HCT116 (cell line): Measurements from ENCODE around the gene WDR74. TPM values are rescaled to one million over a fixed set of nuclear protein-coding genes. Genes with fewer than 3 reads are reported as not detected.

Experiments
- ATAC-seq: fragments of 200-7000 bp; cut with Tn5 transposase; 2 replicates; pipeline ENCODE4 v1.9.1; 2020; ENCODE audit warnings: mild to moderate bottlenecking, moderate library complexity
- BruUV-seq: library from RNA; stranded (reverse); fragments of 400-500 nt; replicated peaks from 2 replicates; lab custom pipeline; 2021; lab: Mats Ljungman, UMichigan
- CTCF ChIA-PET: fragments of 300-600 bp; sonication (Branson Sonifier 250); formaldehyde crosslinking; loops from one replicate; lab custom pipeline; 2021; ENCODE audit warnings: antibody characterized with exemption; lab: Charles Lee
- POLR2A ChIA-PET: fragments of 300-600, 350-600 bp; sonication (Branson Sonifier 250); formaldehyde crosslinking; loops from one replicate; lab custom pipeline; 2021; ENCODE audit warnings: antibody characterized with exemption; lab: Charles Lee
- RAD21 ChIA-PET, 2 experiments: fragments of 300-600 bp; sonication (Branson Sonifier 250); formaldehyde crosslinking; loops; one replicate each; lab custom pipeline; 2023; ENCODE audit warnings: low total read pairs in 2 of 2; ENCODE audit not compliant: uncharacterized antibody in 2 of 2, unreplicated experiment in 2 of 2, low non-redundant PET in 1 of 2; lab: Charles Lee
- DNase-seq: peaks from one replicate; pipeline ENCODE4 v3.0.0-alpha.2; 2010; ENCODE audit warnings: low read depth, low spot score
- H2AFZ ChIP-seq: fragments of 200-600 bp; shearing (Covaris generic), sonication (generic); 2 replicates; pipeline ENCODE4 v1.6.1; 2017; ENCODE audit warnings: low read depth, mixed run types, mixed read lengths, antibody characterized with exemption, low read length; ENCODE audit not compliant: poor library complexity, severe bottlenecking
- H3K27ac ChIP-seq: 2 replicates; pipeline ENCODE4 v1.5.1; 2012; ENCODE audit warnings: low read depth, low read length
- H3K27me3 ChIP-seq: fragments of 200-600 bp; sonication (generic); 2 replicates; pipeline ENCODE4 v1.6.1; 2016; ENCODE audit warnings: mixed run types, low read length, mixed read lengths; ENCODE audit not compliant: insufficient read depth
- H3K36me3 ChIP-seq, 2 experiments: fragments of 200-500 bp in 1 of 2; fragments of 200-600 bp in 1 of 2; sonication (Bioruptor generic) in 1 of 2; sonication (generic) in 1 of 2; 2 replicates each; pipeline versions ENCODE4 v1.5.1 to v1.6.1; 2014 to 2016; ENCODE audit warnings: low read length in 2 of 2, inconsistent platforms in 1 of 2, mixed read lengths in 1 of 2, mixed run types in 1 of 2; ENCODE audit not compliant: insufficient read depth in 2 of 2, control insufficient read depth in 1 of 2
- H3K4me1 ChIP-seq, 2 experiments: fragments of 200-600 bp in 1 of 2; sonication (generic) in 1 of 2; 2 replicates each; pipeline versions ENCODE4 v1.5.1 to v1.6.1; 2012 to 2017; ENCODE audit warnings: low read length in 2 of 2, inconsistent platforms in 1 of 2, mild to moderate bottlenecking in 1 of 2, mixed read lengths in 1 of 2, mixed run types in 1 of 2, moderate library complexity in 1 of 2; ENCODE audit not compliant: insufficient read depth in 2 of 2, control insufficient read depth in 1 of 2
- H3K4me2 ChIP-seq: fragments of 200-600 bp; sonication (generic); 2 replicates; pipeline ENCODE4 v1.6.1; 2017; ENCODE audit warnings: mixed run types, low read length, mixed read lengths
- H3K4me3 ChIP-seq, 2 experiments: fragments of 200-600 bp in 1 of 2; sonication (generic) in 1 of 2; replicated peaks in 1 of 2; 2 replicates each; pipeline ENCODE4 v1.5.1; 2011 to 2016; ENCODE audit warnings: low read length in 2 of 2, control low read depth in 1 of 2, low read depth in 1 of 2, mild to moderate bottlenecking in 1 of 2, mixed read lengths in 1 of 2, mixed run types in 1 of 2
- H3K79me2 ChIP-seq: fragments of 200-600 bp; sonication (generic); 2 replicates; pipeline ENCODE4 v1.6.1; 2017; ENCODE audit warnings: mild to moderate bottlenecking, mixed run types, low read length, moderate library complexity, mixed read lengths; ENCODE audit not compliant: insufficient read depth
- H3K9ac ChIP-seq: fragments of 200-600 bp; sonication (generic); 2 replicates; pipeline ENCODE4 v1.6.1; 2016; ENCODE audit warnings: low read length, mixed read lengths
- H3K9me2 ChIP-seq: fragments of 200-600 bp; sonication (generic), shearing (Covaris generic); 2 replicates; pipeline ENCODE4 v1.6.1; 2017; ENCODE audit warnings: mixed run types, mild to moderate bottlenecking, moderate library complexity; ENCODE audit not compliant: insufficient read depth
- H3K9me3 ChIP-seq, 2 experiments: fragments of 200-500 bp in 1 of 2; fragments of 200-600 bp in 1 of 2; sonication (Bioruptor generic) in 1 of 2; sonication (generic) in 1 of 2; 2 replicates each; pipeline ENCODE4 v1.6.1; 2014 to 2017; ENCODE audit warnings: low read length in 2 of 2, mixed read lengths in 2 of 2, inconsistent platforms in 1 of 2, low read depth in 1 of 2, mild to moderate bottlenecking in 1 of 2, mixed run types in 1 of 2, moderate library complexity in 1 of 2; ENCODE audit not compliant: control insufficient read depth in 1 of 2, insufficient read depth in 1 of 2
- H4K20me1 ChIP-seq: fragments of 200-600 bp; sonication (generic), shearing (Covaris generic); 2 replicates; pipeline ENCODE4 v1.6.1; 2017; ENCODE audit warnings: mixed run types, mild to moderate bottlenecking, moderate library complexity; ENCODE audit not compliant: insufficient read depth
- CEBPB ChIP-seq: IDR thresholded peaks from 2 replicates; pipeline ENCODE4 v1.6.1; 2012; ENCODE audit warnings: low read depth
- CTCF ChIP-seq, 3 experiments: fragments of 200-600 bp in 1 of 3; sonication (generic) in 1 of 3; IDR thresholded peaks in 2 of 3; conservative IDR thresholded peaks in 1 of 3; 2 replicates each; pipeline ENCODE4 v1.5.1; 2012 to 2017; ENCODE audit warnings: low read depth in 2 of 3, low read length in 2 of 3, antibody characterized with exemption in 1 of 3, borderline replicate concordance in 1 of 3, control low read depth in 1 of 3, mild to moderate bottlenecking in 1 of 3, mixed read lengths in 1 of 3, mixed run types in 1 of 3, moderate library complexity in 1 of 3; ENCODE audit not compliant: insufficient read depth in 1 of 3
- EGR1 ChIP-seq: IDR thresholded peaks from 2 replicates; pipeline ENCODE4 v1.6.1; 2012; ENCODE audit warnings: low read depth
- POLR2A ChIP-seq: IDR thresholded peaks from 2 replicates; pipeline ENCODE4 v1.7.0; 2011; ENCODE audit warnings: borderline replicate concordance; ENCODE audit not compliant: insufficient read depth, insufficient read length; ENCODE audit errors: extremely low read depth
- POLR2AphosphoS5 ChIP-seq: IDR thresholded peaks from 2 replicates; pipeline ENCODE4 v1.6.1; 2011; ENCODE audit warnings: mild to moderate bottlenecking, low read depth, low read length, moderate library complexity
- REST ChIP-seq: IDR thresholded peaks from 2 replicates; pipeline ENCODE4 v1.6.1; 2012; ENCODE audit warnings: low read depth
- TCF7L2 ChIP-seq: IDR thresholded peaks from 2 replicates; pipeline ENCODE4 v1.7.0; 2011; ENCODE audit warnings: borderline replicate concordance, inconsistent platforms; ENCODE audit not compliant: insufficient read depth, insufficient read length; ENCODE audit errors: extremely low read depth
- YY1 ChIP-seq: IDR thresholded peaks from 2 replicates; pipeline ENCODE4 v1.6.1; 2011; ENCODE audit warnings: low read length, low read depth, moderate library complexity, mild to moderate bottlenecking; ENCODE audit not compliant: insufficient replicate concordance; ENCODE audit errors: extremely low read depth
- intact Hi-C: fragments of 100-400 bp; cut with micrococcal nuclease; formaldehyde crosslinking; loops from 2 replicates; pipeline ENCODE4 v1.10.0; 2022
- total RNA-seq: library from RNA; stranded (reverse); gene quantifications from one replicate; pipeline ENCODE4 v1.2.1, GENCODE V29; 2021; ENCODE audit not compliant: unreplicated experiment
- TF ChIP-seq, protein P1 (sequence below): IDR thresholded peaks from 2 replicates; pipeline ENCODE4 v1.6.1; 2011; ENCODE audit warnings: mild to moderate bottlenecking, low read length, moderate library complexity; ENCODE audit not compliant: insufficient replicate concordance; ENCODE audit errors: extremely low read depth
- TF ChIP-seq, protein P2 (sequence below): IDR thresholded peaks from 2 replicates; pipeline ENCODE4 v1.6.1; 2012

Gene WDR74
- total RNA-seq, 1 experiment from 2014 or later = 111 TPM

- Histone ChIP-seq H3K9ac (no peak overlapping the region), H3K27ac (no peak overlapping the region), H3K27me3 (no peaks in the 10 kb centered on the region), H3K36me3 (peaks cover 0 to 15% of the 10 kb centered on the region in 2 experiments; a peak in 3 of 4 replicates), H2AFZ (no peak overlapping the region), H3K4me3 (no peak overlapping the region), H3K9me2 (no peaks in the 10 kb centered on the region), H3K4me1 (no peaks in the 10 kb centered on the region), H3K79me2 (no peaks in the 10 kb centered on the region), H4K20me1 (no peaks in the 10 kb centered on the region), H3K9me3 (no peaks in the 10 kb centered on the region), H3K4me2 (no peak overlapping the region)
- CTCF ChIA-PET = interaction anchor here (0.8 kb wide), 1 partner anchor 12 kb away, joined by 3 read pairs; no protein-coding TSS in a partner anchor
- TF ChIP-seq, protein P1, sequence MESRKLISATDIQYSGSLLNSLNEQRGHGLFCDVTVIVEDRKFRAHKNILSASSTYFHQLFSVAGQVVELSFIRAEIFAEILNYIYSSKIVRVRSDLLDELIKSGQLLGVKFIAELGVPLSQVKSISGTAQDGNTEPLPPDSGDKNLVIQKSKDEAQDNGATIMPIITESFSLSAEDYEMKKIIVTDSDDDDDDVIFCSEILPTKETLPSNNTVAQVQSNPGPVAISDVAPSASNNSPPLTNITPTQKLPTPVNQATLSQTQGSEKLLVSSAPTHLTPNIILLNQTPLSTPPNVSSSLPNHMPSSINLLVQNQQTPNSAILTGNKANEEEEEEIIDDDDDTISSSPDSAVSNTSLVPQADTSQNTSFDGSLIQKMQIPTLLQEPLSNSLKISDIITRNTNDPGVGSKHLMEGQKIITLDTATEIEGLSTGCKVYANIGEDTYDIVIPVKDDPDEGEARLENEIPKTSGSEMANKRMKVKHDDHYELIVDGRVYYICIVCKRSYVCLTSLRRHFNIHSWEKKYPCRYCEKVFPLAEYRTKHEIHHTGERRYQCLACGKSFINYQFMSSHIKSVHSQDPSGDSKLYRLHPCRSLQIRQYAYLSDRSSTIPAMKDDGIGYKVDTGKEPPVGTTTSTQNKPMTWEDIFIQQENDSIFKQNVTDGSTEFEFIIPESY = no peak
- no peak for TF ChIP-seq POLR2AphosphoS5
- TF ChIP-seq TCF7L2 = no peak
- TF ChIP-seq, protein P2, sequence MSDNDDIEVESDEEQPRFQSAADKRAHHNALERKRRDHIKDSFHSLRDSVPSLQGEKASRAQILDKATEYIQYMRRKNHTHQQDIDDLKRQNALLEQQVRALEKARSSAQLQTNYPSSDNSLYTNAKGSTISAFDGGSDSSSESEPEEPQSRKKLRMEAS = no peak
- TF ChIP-seq CTCF (IDR thresholded peaks at IDR 0.05 in 2 of 3, conservative IDR thresholded peaks at IDR 0.05 in 1 of 3; ENCODE audit: borderline replicate concordance in 1 of 3, insufficient read depth in 1 of 3, low read depth in 2 of 3, low read length in 2 of 3) = no peak
- TF ChIP-seq REST = no peak
- TF ChIP-seq EGR1 = no peak
- no peak for TF ChIP-seq YY1
- no peak for TF ChIP-seq CEBPB
- TF ChIP-seq POLR2A = no peak
- RAD21 ChIA-PET = no interaction called here
- POLR2A ChIA-PET = interaction anchor here (0.6 to 1.8 kb wide), 3 partner anchors 11 to 24 kb away, joined by 3 to 12 read pairs (median 7); partner anchors contain the start of gene STX5
- intact Hi-C loops = no loop called here
- BruUV-seq = TSS peak; percentile 23
- no peak for ATAC-seq
- no peak for DNase-seq
These were observed 22.3 kb downstream of the WDR74 start for GRCh38 chr11:62817129-62817528.
